ENCODE measurements around the gene CA6. TPM values are rescaled to one million over a fixed set of nuclear protein-coding genes. Genes with fewer than 3 reads are reported as not detected.
"Not testable (repeated sequence)": the region's sequence is repeated elsewhere in the genome, so short reads cannot be mapped to it uniquely, and the experiment has no call there.

CA6 gene
- total RNA-seq, 4 donors from 2014 or later = not detected

GRCh38 chr1:8925406-8925805 is 20.3 kb upstream of the CA6 start:
- Histone ChIP-seq H3K4me3 (no peak overlapping the region), H3K27me3 (no peaks in the 10 kb centered on the region), H3K36me3 (no peaks in the 10 kb centered on the region), H3K27ac (no peak overlapping the region), H3K4me1 (no peaks in the 10 kb centered on the region), H3K9me3 (no peaks in the 10 kb centered on the region)
- no peak for TF ChIP-seq POLR2A (IDR thresholded peaks at IDR 0.05)
- no peak for DNase-seq

GRCh38 chr1:8925960-8926359 is 19.7 kb upstream of the CA6 start:
- no peak for TF ChIP-seq POLR2A (IDR thresholded peaks at IDR 0.05)
- no peak for TF ChIP-seq CTCF (IDR thresholded peaks at IDR 0.05)
- DNase-seq = no peak
- Histone ChIP-seq H3K27me3 (no peaks in the 10 kb centered on the region), H3K9me3 (no peaks in the 10 kb centered on the region), H3K27ac (no peak overlapping the region), H3K36me3 (no peaks in the 10 kb centered on the region), H3K4me3 (no peak overlapping the region), H3K4me1 (no peaks in the 10 kb centered on the region)

GRCh38 chr1:8926707-8927694 is 18.7 kb upstream of the CA6 start:
- TF ChIP-seq POLR2A (IDR thresholded peaks at IDR 0.05) = no peak
- no peak for TF ChIP-seq CTCF (IDR thresholded peaks at IDR 0.05)
- Histone ChIP-seq H3K36me3 (no peaks in the 10 kb centered on the region), H3K27me3 (no peaks in the 10 kb centered on the region), H3K9me3 (no peaks in the 10 kb centered on the region), H3K27ac (no peak overlapping the region), H3K4me1 (no peaks in the 10 kb centered on the region), H3K4me3 (no peak overlapping the region)
- no peak for DNase-seq

GRCh38 chr1:8930116-8930515 is 15.6 kb upstream of the CA6 start:
- H3K27ac ChIP-seq = no peak overlapping the region
- DNase-seq = no peak
- H3K4me3 ChIP-seq = no peak overlapping the region
- TF ChIP-seq POLR2A (IDR thresholded peaks at IDR 0.05) (no peak), CTCF (IDR thresholded peaks at IDR 0.05) (no peak)
- no peaks in the 10 kb centered on the region for H3K9me3 ChIP-seq
- H3K4me1 ChIP-seq = no peaks in the 10 kb centered on the region
- no peaks in the 10 kb centered on the region for H3K27me3 ChIP-seq
- H3K36me3 ChIP-seq = no peaks in the 10 kb centered on the region

GRCh38 chr1:8937051-8937450 is 8.6 kb upstream of the CA6 start:
- H3K27me3 ChIP-seq, DNase-seq, H3K36me3 ChIP-seq, H3K9me3 ChIP-seq, H3K27ac ChIP-seq, H3K4me1 ChIP-seq, H3K4me3 ChIP-seq: not testable (repeated sequence)

GRCh38 chr1:8937701-8938100 is 8.0 kb upstream of the CA6 start:
- H3K4me1 ChIP-seq = no peaks in the 10 kb centered on the region
- no peak overlapping the region for H3K4me3 ChIP-seq
- no peak overlapping the region for H3K27ac ChIP-seq
- TF ChIP-seq POLR2A (IDR thresholded peaks at IDR 0.05) (no peak), CTCF (IDR thresholded peaks at IDR 0.05) (no peak)
- no peaks in the 10 kb centered on the region for H3K27me3 ChIP-seq
- DNase-seq = no peak
- H3K36me3 ChIP-seq = no peaks in the 10 kb centered on the region
- H3K9me3 ChIP-seq = no peaks in the 10 kb centered on the region
